K562 (cell line): ENCODE measurements around the gene AHNAK. TPM values are rescaled to one million over a fixed set of nuclear protein-coding genes. Genes with fewer than 3 reads are reported as not detected.
A peak's percentile ranks its signal among the peaks of the same experiment; 100 is the strongest.

Source experiments
- CTCF ChIP-seq, 3 experiments: IDR thresholded peaks in 2 of 3; conservative IDR thresholded peaks in 1 of 3; 2 replicates each; pipeline ENCODE4 v1.5.1; 2011 to 2012; ENCODE audit warnings: low read length in 3 of 3, mild to moderate bottlenecking in 3 of 3, control low read depth in 2 of 3, improper control_type of control experiment in 1 of 3, inconsistent platforms in 1 of 3, low read depth in 1 of 3, mixed read lengths in 1 of 3, moderate library complexity in 1 of 3; ENCODE audit not compliant: insufficient read depth in 2 of 3
- ELF2 ChIP-seq: fragments of 250-450 bp; sonication (Bioruptor Pico); IDR thresholded peaks from 2 replicates; pipeline ENCODE4 v1.5.0; 2021; ENCODE audit warnings: mild to moderate bottlenecking
- FOSL1 ChIP-seq: fragments of 200-800 bp; sonication (Bioruptor generic); conservative IDR thresholded peaks from 2 replicates; pipeline ENCODE4 v1.6.1; 2016; ENCODE audit warnings: missing genetic modification characterization, missing compliant biosample characterization
- GATAD2A ChIP-seq: fragments of 450-650 bp; IDR thresholded peaks from 2 replicates; pipeline ENCODE4 v1.6.1; 2017
- HCFC1 ChIP-seq: IDR thresholded peaks from 2 replicates; pipeline ENCODE4 v1.6.1; 2012; ENCODE audit warnings: low read depth, low read length, improper control_type of control experiment
- PRPF4 ChIP-seq: fragments of 200-400 bp; formaldehyde crosslinking; IDR thresholded peaks from one replicate; pipeline ENCODE4 v1.6.1; 2017; ENCODE audit warnings: low read length, low read depth, mild to moderate bottlenecking; ENCODE audit not compliant: insufficient read depth, poor library complexity, severe bottlenecking
- SNRNP70 ChIP-seq: fragments of 200-400 bp; formaldehyde crosslinking; optimal IDR thresholded peaks from 2 replicates; pipeline ENCODE3; 2017; ENCODE audit warnings: low read depth, low read length
- SPI1 ChIP-seq: IDR thresholded peaks from 2 replicates; pipeline ENCODE4 v1.6.1; 2011; ENCODE audit warnings: low read depth, low read length, control low read depth, borderline replicate concordance
- STAG1 ChIP-seq: sonication (generic); formaldehyde crosslinking; IDR thresholded peaks from 2 replicates; pipeline ENCODE4 v1.5.0; 2020; ENCODE audit warnings: missing genetic modification reagents, borderline replicate concordance
- U2AF1 ChIP-seq: fragments of 200-400 bp; formaldehyde crosslinking; optimal IDR thresholded peaks from 2 replicates; pipeline ENCODE3; 2017; ENCODE audit warnings: mild to moderate bottlenecking, low read depth, low read length, moderate library complexity
- ZNF140 ChIP-seq: fragments of 250-450 bp; sonication (Bioruptor Pico); IDR thresholded peaks from 2 replicates; pipeline ENCODE4 v1.8.0; 2021; ENCODE audit warnings: moderate library complexity, mild to moderate bottlenecking, inconsistent platforms
- polyA plus RNA-seq, 8 experiments: library from polyadenylated mRNA; depleted of rRNA in 4 of 8; stranded (reverse) in 5 of 8; unstranded in 3 of 8; fragments of >200 nt; fragmentation: Nextera tagmentation in 2 of 8; fragmentation: Illumina TruSeq in 1 of 8; extraction: Ambion mirVana in 2 of 8; extraction: Trizol in 1 of 8; gene quantifications; 2 replicates each; pipeline versions ENCODE4 v1.2.1 to v1.2.3, GENCODE V29; 2011 to 2014; ENCODE audit warnings: inconsistent platforms in 1 of 8, missing spikeins in 1 of 8
- total RNA-seq, 7 experiments: library from RNA; depleted of rRNA in 6 of 7; stranded (reverse); fragments of >200 nt in 6 of 7; fragmentation: Illumina TruSeq in 2 of 7; extraction: Trizol in 2 of 7; gene quantifications; 2 replicates each; pipeline versions ENCODE4 v1.2.1 to v1.2.3, GENCODE V29; 2011 to 2021; ENCODE audit warnings: low replicate concordance in 1 of 7

AHNAK gene
- total and polyA plus RNA-seq, 9 of the 15 experiments (the other 6 are each of a cell fraction or from before 2014, with no cell fraction given) = 1.5 to 89.7 (median 45.0) TPM

GRCh38 chr11:62499944-62500649 is 46.5 kb downstream of the AHNAK start (continued):
- TF ChIP-seq CTCF (IDR thresholded peaks at IDR 0.05 in 2 of 3, conservative IDR thresholded peaks at IDR 0.05 in 1 of 3; ENCODE audit: insufficient read depth in 2 of 3, low read depth in 1 of 3, low read length in 3 of 3) (no peak), HCFC1 (no peak), FOSL1 (tag) (peak; percentile 49), ELF2 (CRISPR knock-in tag) (no peak), SNRNP70 (no peak), U2AF1 (no peak), SPI1 (peak; percentile 13; the same call in 1 of the 2 replicates), ZNF140 (no peak), PRPF4 (no peak), STAG1 (CRISPR knock-in tag) (no peak), GATAD2A (no peak)
